Astrocyte (in vitro differentiated cells and primary cell): ENCODE measurements around the gene RIPOR3. TPM values are rescaled to one million over a fixed set of nuclear protein-coding genes. Genes with fewer than 3 reads are reported as not detected.

Source experiments
- DNase-seq: peaks from one replicate; pipeline ENCODE4 v3.0.0-alpha.2; 2010; ENCODE audit warnings: low read depth
- FAIRE-seq: peaks from 2 replicates; lab custom pipeline; 2011; peaks lifted over from hg19 to GRCh38; lab: Jason Lieb, UNC
- H2AFZ ChIP-seq: 2 replicates; pipeline ENCODE4 v1.6.0; 2012; ENCODE audit warnings: low read depth, low read length, inconsistent platforms
- H3K27ac ChIP-seq: 2 replicates; pipeline ENCODE4 v1.5.1; 2011; ENCODE audit warnings: low read depth, low read length, inconsistent platforms
- H3K27me3 ChIP-seq: 2 replicates; pipeline ENCODE4 v1.6.0; 2011; ENCODE audit warnings: low read length, inconsistent platforms; ENCODE audit not compliant: insufficient read depth
- H3K36me3 ChIP-seq: 2 replicates; pipeline ENCODE4 v1.5.1; 2011; ENCODE audit warnings: low read length, inconsistent platforms; ENCODE audit not compliant: insufficient read depth
- H3K4me1 ChIP-seq: 2 replicates; pipeline ENCODE4 v1.5.1; 2011; ENCODE audit warnings: low read length, inconsistent platforms; ENCODE audit not compliant: insufficient read depth
- H3K4me2 ChIP-seq: 2 replicates; pipeline ENCODE4 v1.6.0; 2012; ENCODE audit warnings: low read length, inconsistent platforms
- H3K4me3 ChIP-seq: 2 replicates; pipeline ENCODE4 v1.5.1; 2011; ENCODE audit warnings: low read depth, mild to moderate bottlenecking, low read length, inconsistent platforms; ENCODE audit not compliant: insufficient read depth
- H3K79me2 ChIP-seq: 2 replicates; pipeline ENCODE4 v1.6.0; 2012; ENCODE audit warnings: mild to moderate bottlenecking, low read length, inconsistent platforms; ENCODE audit not compliant: insufficient read depth
- H3K9ac ChIP-seq: 2 replicates; pipeline ENCODE4 v1.6.0; 2012; ENCODE audit warnings: mild to moderate bottlenecking, low read length, inconsistent platforms
- H3K9me3 ChIP-seq: 2 replicates; pipeline ENCODE4 v1.5.1; 2012; ENCODE audit warnings: low read depth, mild to moderate bottlenecking, low read length, inconsistent platforms; ENCODE audit not compliant: insufficient read depth
- H4K20me1 ChIP-seq: 2 replicates; pipeline ENCODE4 v1.6.0; 2012; ENCODE audit warnings: low read length, inconsistent platforms; ENCODE audit not compliant: insufficient read depth
- H3K27ac Mint-ChIP-seq: one replicate; pipeline ENCODE4 v1.8.0; 2021; ENCODE audit warnings: mild to moderate bottlenecking, mixed read lengths; ENCODE audit not compliant: unreplicated experiment
- H3K27me3 Mint-ChIP-seq: one replicate; pipeline ENCODE4 v1.8.0; 2021; ENCODE audit warnings: low read depth, mixed read lengths; ENCODE audit not compliant: unreplicated experiment
- H3K36me3 Mint-ChIP-seq: one replicate; pipeline ENCODE4 v1.8.0; 2021; ENCODE audit warnings: low read depth, mixed read lengths; ENCODE audit not compliant: unreplicated experiment
- H3K4me1 Mint-ChIP-seq: one replicate; pipeline ENCODE4 v1.8.0; 2021; ENCODE audit warnings: low read depth, mixed read lengths; ENCODE audit not compliant: unreplicated experiment
- H3K4me3 Mint-ChIP-seq: one replicate; pipeline ENCODE4 v1.8.0; 2021; ENCODE audit warnings: mild to moderate bottlenecking, moderate library complexity, mixed read lengths; ENCODE audit not compliant: unreplicated experiment
- H3K9me3 Mint-ChIP-seq: one replicate; pipeline ENCODE4 v1.8.0; 2021; ENCODE audit warnings: mild to moderate bottlenecking, mixed read lengths; ENCODE audit not compliant: unreplicated experiment
- EZH2 ChIP-seq: IDR thresholded peaks from 2 replicates; pipeline ENCODE4 v1.6.1; 2012; ENCODE audit warnings: mild to moderate bottlenecking, low read length, inconsistent platforms; ENCODE audit not compliant: insufficient read depth
- total RNA-seq: library from RNA; stranded (reverse); gene quantifications from 2 replicates; pipeline ENCODE4 v1.2.1, GENCODE V29; 2021
- TF ChIP-seq, protein P1 (sequence below): IDR thresholded peaks from 2 replicates; pipeline ENCODE4 v1.5.1; 2011; ENCODE audit warnings: low read depth, mild to moderate bottlenecking, inconsistent platforms, low read length, moderate library complexity; ENCODE audit not compliant: insufficient read depth

RIPOR3 gene
- total RNA-seq, 1 donor from 2014 or later: 0.39 TPM

GRCh38 chr20:50574586-50574985, 116.8 kb downstream of the RIPOR3 start:
- H3K9me3 ChIP-seq: no peaks in the 10 kb centered on the region
- peaks cover 49% of the 10 kb centered on the region for H3K79me2 ChIP-seq
- no peaks in the 10 kb centered on the region for H3K27me3 ChIP-seq
- Mint-ChIP-seq H3K36me3 (peaks cover 17% of the 10 kb centered on the region), H3K4me1 (peaks cover 35% of the 10 kb centered on the region), H3K9me3 (no peaks in the 10 kb centered on the region), H3K27ac (no peak overlapping the region), H3K4me3 (no peak overlapping the region), H3K27me3 (no peaks in the 10 kb centered on the region)
- no peak overlapping the region for H3K27ac ChIP-seq
- no peak overlapping the region for H2AFZ ChIP-seq
- TF ChIP-seq EZH2: no peak
- TF ChIP-seq, protein P1, sequence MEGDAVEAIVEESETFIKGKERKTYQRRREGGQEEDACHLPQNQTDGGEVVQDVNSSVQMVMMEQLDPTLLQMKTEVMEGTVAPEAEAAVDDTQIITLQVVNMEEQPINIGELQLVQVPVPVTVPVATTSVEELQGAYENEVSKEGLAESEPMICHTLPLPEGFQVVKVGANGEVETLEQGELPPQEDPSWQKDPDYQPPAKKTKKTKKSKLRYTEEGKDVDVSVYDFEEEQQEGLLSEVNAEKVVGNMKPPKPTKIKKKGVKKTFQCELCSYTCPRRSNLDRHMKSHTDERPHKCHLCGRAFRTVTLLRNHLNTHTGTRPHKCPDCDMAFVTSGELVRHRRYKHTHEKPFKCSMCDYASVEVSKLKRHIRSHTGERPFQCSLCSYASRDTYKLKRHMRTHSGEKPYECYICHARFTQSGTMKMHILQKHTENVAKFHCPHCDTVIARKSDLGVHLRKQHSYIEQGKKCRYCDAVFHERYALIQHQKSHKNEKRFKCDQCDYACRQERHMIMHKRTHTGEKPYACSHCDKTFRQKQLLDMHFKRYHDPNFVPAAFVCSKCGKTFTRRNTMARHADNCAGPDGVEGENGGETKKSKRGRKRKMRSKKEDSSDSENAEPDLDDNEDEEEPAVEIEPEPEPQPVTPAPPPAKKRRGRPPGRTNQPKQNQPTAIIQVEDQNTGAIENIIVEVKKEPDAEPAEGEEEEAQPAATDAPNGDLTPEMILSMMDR: no peak
- H3K9ac ChIP-seq: no peak overlapping the region
- H4K20me1 ChIP-seq: peaks cover 74% of the 10 kb centered on the region
- no peak overlapping the region for H3K4me2 ChIP-seq
- DNase-seq: no peak
- no peak for FAIRE-seq
- H3K36me3 ChIP-seq: peaks cover 40% of the 10 kb centered on the region
- H3K4me3 ChIP-seq: no peak overlapping the region
- H3K4me1 ChIP-seq: peaks cover 35% of the 10 kb centered on the region

DNA sequence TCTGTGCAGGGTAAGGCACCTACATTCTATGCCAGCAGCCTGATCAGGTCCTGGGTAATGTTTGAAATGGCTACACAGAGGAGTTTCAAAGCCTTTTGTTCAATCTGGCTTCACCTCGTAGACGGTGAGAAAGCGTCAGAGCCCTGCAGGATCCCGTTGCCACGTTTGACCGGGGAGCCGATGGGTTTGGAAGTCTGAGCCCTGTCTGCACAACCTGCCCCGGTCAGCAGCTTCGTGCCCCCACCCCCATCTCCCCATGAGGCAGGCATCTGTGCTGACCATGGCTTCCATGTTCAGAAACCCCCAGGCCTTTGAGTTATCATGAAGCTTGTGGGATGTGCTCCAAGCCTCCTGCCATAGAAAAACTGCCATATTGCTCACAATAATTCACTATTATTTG, 117.2 kb downstream of the RIPOR3 start:
- Histone ChIP-seq H3K27ac (no peak overlapping the region), H3K4me2 (no peak overlapping the region), H3K4me1 (peaks cover 35% of the 10 kb centered on the region), H2AFZ (no peak overlapping the region), H3K4me3 (no peak overlapping the region), H4K20me1 (peaks cover 70% of the 10 kb centered on the region), H3K79me2 (peaks cover 54% of the 10 kb centered on the region), H3K9ac (no peak overlapping the region), H3K36me3 (peaks cover 39% of the 10 kb centered on the region), H3K9me3 (no peaks in the 10 kb centered on the region), H3K27me3 (no peaks in the 10 kb centered on the region)
- Mint-ChIP-seq H3K27me3 (no peaks in the 10 kb centered on the region), H3K9me3 (no peaks in the 10 kb centered on the region), H3K4me3 (no peak overlapping the region), H3K36me3 (peaks cover 18% of the 10 kb centered on the region), H3K4me1 (peaks cover 38% of the 10 kb centered on the region), H3K27ac (no peak overlapping the region)
- FAIRE-seq (no peak), DNase-seq (no peak)
- TF ChIP-seq, protein P1: no peak
- TF ChIP-seq EZH2: no peak

- Histone ChIP-seq H3K9ac (peak overlapping the region; percentile 12), H3K4me2 (peak overlapping the region; percentile 38), H3K4me3 (no peak overlapping the region), H3K36me3 (peaks cover 36% of the 10 kb centered on the region), H4K20me1 (peaks cover 67% of the 10 kb centered on the region), H3K4me1 (peaks cover 35% of the 10 kb centered on the region), H3K9me3 (no peaks in the 10 kb centered on the region), H3K27ac (peak overlapping the region; percentile 23), H3K79me2 (peaks cover 59% of the 10 kb centered on the region), H2AFZ (no peak overlapping the region), H3K27me3 (no peaks in the 10 kb centered on the region)
- Mint-ChIP-seq H3K4me1 (peaks cover 39% of the 10 kb centered on the region), H3K9me3 (no peaks in the 10 kb centered on the region), H3K27ac (peak overlapping the region; percentile 66), H3K36me3 (peaks cover 25% of the 10 kb centered on the region), H3K4me3 (no peak overlapping the region), H3K27me3 (no peaks in the 10 kb centered on the region)
- FAIRE-seq: no peak
- TF ChIP-seq, protein P1: no peak
- no peak for TF ChIP-seq EZH2
- DNase-seq: peak; percentile 59
Measured at GRCh38 chr20:50572938-50573777, 118.2 kb downstream of the RIPOR3 start.
